HG03108 (cell line): ENCODE data around the gene CD34.
"Not testable (repeated sequence)": the region's sequence is repeated elsewhere in the genome, so short reads cannot be mapped to it uniquely, and the experiment has no call there.

Experiments
- ATAC-seq: cut with Tn5 transposase; IDR thresholded peaks from one replicate; pipeline ENCODE4 v1.9.1; 2021; ENCODE audit warnings: moderate library complexity; ENCODE audit not compliant: unreplicated experiment

The CD34 gene

DNA sequence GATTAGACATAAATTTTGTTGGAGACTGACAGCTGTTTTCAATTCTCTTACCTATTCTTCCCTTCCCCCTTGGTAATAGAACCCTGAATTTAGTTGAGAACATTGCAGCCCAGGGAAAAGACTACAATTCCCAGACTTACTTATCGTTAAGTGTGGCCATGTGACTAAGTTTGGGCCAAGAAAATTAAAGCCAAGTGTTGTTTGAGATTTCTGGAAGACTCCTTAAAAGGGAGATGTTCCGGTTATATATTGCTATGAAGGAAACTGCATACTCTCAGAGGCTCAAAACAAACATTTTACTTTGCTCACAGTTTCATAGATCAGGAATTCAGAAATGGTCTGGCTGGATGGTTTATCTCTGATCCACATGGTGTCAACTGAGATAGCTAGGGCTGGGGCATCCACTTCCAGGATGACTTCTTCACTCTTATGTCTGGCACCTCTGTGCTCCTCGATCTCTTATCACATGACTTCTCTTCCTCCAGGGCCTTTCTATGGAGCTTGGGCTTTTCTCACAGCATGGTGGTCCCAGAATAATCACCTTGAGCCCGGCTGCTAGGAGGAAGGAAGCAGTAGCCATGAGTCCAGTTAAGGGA, 22.4 kb upstream of the CD34 start:
- no peak for ATAC-seq

DNA sequence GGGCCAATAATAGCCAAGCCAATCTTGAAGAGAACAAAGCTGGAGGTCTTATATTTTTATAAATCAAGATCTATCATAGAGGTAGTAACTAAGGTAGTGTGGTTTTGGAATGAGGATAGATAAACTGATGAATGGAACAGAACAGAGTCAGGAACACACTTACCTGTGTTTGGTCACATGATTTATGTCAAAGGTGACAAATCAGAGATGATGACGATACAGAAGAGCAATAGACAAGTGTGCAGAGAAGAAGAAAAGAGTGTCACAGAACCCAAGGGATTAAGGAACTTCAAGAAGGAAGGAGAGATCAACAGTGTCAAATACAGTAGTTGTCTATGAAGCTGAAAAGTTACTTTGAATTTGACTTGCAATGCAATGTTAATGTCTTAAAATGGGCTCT, 16.1 kb upstream of the CD34 start:
- no peak for ATAC-seq

DNA sequence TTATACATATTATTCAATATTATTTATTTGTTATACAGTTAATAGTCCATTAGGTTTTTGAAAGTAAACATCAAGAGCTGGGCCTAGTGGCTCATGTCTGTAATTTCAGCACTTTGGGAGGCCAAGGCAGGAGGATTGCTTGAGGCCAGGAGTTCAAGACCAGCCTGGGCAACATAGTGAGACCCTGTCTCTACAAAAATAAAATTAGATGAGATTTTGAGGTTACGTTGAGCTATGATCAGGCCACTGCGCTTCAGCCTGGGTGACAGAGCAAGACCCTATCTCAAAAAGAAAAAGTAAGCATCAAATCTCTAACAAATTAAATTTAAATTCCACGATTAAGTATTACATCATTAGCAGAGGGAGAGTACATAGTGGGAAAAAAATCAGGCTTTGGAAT, 15.0 kb upstream of the CD34 start:
- not testable (repeated sequence) for ATAC-seq

DNA sequence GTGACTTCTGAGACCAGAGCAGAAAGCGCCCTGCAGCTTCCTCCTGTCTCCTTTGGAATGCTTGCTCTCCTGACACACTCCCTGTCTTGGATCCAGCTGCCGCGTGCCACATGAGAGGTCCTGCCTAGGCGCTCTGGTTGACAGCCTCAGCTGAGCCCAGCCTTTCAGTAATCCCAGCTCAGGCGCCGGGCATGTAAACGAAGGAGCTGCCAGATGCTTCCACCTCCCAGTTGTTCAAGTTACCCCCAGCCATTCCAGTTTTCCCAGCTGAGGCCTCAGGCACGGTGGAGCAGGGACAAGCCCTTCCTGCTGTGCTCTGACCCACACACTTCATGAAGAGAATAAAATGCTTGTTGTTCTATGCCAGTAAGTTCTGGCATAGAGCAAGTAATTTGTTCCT, 14.3 kb upstream of the CD34 start:
- ATAC-seq = no peak

DNA sequence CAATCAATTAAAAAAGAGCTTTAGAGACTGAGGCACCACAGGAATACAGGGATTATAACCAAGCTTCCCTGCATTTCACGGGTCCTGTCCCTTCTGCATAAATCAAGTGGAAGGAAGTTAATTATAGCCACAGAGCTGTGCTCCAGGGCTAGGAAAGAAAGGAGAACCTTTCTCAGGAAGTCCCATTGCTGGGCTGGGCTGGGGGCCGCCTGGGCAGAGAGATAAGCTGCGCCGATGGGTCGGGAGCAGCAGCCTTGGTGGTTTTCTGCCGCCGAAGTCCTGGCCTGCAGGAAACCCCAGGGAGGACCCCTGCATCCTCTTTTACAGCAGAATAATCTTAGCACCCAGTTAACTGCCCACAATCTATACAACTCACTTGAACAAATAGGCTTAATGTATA, 12.6 kb upstream of the CD34 start:
- ATAC-seq = no peak

DNA sequence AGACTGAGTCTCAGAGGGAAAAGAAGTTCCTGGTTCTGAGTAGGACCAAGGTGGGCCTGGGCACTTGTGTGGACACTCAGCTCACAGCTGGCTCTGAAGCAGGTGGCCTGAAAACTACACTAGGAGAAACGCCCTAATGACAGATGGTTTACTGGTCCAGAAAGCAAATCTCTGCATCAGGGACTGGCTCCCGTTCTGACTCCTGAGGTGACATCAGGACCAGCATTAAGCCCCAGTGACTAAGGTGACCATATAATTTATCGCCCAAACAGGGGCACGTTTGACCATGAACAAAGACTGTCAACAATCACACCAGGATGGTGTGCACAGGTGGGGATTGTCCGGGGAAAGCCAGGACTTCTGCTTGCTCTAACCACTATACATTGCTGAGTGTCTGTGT, 12.2 kb upstream of the CD34 start:
- no peak for ATAC-seq

DNA sequence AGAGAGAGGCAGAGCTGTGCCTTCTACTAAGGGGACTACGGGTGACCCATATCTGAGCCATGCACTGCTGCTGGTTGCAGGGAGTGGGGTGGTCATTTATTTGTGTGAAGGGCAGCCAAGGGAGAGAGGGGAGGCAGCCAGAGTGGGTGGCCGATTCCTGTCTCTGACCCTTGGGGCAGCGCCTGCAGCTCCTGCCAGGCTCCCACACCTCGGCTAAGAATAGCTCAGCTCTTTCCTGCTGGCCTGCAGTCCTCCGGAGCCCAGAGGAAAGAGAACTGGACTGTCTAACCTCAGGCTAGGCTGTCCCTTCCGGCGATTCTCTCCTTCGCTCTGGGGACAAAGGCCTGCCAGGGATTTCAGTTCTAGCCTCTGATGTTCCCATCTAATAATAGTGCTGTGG, 11.6 kb upstream of the CD34 start:
- no peak for ATAC-seq

DNA sequence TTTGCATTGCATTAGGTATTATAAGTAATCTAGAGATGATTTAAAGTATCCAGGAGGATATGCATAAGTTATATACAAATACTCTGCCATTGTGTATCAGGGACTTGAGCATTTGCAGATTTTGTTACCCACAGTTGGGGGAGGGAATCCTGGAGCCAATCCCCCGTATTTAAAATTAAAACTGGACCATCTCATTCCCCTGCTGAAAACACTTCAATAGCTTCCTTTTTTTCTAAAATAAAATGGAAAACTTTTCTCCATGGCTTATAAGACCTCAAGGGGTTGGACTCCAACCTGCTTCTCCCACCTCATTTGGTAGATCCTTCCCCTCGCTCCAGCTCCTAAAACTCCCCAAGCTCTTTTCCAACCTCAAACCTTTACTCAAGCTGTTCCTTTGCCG, 10.4 kb upstream of the CD34 start:
- no peak for ATAC-seq

DNA sequence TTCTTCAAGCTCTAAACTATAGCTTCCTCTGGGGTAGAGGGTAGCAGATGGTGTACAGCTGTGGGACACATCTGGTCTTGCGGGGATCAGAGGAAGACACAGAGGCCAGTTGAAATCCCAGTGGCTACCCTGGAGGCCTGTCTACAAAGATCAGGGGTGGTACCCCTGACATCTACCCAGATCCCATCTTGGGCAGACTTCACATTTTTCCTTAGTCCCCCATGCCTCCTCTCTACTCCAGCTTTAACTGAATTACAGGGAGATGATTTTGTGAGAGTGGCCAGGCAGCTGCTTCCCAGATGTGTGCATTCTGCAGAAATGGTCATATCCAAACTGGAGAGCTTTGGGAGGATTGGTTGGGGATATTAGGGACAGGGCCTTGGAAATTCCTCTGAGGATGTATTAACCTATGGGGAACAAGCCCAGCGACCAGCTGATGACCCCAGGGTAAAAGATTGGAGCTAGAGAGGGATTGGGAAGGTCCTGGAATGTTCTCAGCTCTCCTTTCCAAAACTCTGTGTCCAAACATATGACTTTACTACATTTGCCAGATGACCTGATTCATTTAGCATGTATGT, 9.6 kb upstream of the CD34 start:
- ATAC-seq = no peak

DNA sequence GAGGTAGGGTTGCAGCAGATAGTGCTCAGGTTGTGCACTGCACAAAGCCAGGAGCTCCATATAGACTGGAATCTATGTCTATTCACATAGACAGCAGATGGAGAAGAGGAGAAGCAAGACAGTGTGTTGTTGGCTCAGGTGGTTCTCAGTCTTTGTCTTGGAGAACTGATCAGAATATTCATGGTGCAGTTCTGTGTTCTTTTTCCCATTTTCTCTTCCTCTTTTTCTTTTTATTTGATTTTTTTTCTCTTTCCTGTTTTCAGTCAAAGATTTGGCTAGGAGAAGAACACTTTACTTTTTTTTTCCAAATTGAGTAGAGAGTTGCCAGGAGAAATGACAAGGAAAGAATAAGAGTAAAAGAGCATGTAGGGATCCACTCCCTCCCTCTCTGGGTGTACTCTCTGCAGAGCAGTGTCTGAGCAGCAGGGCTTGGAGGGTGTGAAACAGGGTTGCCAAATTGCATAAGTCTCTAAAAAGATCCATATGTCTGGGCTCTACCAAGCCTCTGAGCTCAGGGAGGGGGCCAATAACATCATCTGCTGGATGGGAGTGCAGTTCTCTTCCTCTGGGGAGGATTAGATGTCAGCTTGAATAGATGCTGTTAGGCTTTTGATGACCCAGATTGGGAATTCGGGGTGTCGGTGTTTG, 8.7 kb upstream of the CD34 start:
- ATAC-seq = no peak

DNA sequence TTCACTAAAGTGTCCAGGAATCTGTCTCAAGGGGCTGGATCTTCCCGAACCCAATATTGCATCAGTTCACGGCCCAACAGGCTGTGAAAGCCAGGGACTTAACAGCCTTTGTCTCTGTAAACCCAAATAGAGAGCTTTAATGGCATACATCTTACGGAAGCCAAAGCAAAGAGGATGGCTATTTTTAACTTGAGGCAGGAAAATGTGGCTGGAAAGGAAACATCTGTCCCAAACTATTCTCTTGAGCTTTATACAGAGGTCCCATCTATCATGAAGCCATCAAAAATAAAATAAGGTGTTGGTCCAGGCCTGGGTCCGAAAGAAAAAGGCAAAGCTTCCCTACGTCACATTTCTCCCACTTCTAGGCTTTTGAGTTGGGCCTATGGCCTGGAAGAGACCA, 7.7 kb upstream of the CD34 start:
- no peak for ATAC-seq

DNA sequence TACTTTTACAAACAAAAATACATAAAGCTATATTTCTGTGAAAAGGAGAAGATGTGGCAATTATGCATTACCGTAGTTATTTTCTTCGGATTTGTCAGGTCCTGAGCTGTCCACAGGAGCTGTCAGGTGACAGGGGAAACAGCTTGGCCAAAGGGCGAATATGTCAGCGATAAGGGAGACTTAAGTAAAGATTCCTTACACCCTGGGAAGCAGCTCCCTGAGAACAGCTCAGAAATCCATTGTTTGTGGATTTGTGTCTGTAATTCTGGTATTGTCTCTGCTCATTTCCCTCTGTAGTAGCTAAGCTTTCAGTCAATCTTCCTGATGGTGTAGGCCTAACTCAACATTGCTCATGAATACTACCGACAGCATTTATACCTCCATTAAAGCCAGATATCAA, 7.1 kb upstream of the CD34 start:
- no peak for ATAC-seq

DNA sequence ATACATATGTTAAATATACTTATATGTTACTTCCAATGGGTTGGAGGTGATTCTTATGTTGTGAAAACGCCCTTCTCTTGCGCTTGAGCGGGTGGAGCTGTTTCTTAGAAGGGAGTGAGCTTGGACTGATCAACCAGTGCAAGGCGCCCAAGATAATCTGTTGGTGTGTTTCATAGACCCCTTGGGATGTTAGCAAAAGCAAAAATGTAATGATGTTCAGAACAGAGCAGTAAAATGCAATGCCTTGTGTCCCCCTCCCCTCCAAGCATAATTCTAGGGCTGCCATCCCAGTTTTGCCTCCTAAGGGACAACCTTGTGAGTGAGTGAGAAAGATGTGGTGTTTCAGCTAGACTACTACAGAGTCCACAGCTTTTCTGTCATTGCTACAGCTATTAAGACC, 6.2 kb upstream of the CD34 start:
- no peak for ATAC-seq

DNA sequence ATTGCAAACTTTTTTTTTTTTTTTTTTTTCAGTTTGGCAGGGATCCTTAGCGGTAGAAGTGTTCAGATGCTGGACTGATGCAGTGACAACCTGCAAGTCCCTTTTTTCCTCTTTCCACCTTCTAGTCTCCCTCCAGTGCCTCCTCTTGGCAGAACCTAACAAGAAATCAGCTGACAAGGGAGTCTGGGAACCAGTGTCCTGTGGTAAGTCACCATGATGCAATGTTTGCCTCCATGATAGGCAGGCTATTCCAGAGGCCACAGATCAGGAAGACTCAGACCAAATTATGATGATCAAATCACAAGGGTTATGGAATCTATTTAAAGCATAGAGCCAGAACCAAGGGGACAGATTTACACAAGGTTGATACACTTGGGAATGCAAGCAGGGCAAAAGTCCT, 3.0 kb upstream of the CD34 start:
- ATAC-seq = no peak

DNA sequence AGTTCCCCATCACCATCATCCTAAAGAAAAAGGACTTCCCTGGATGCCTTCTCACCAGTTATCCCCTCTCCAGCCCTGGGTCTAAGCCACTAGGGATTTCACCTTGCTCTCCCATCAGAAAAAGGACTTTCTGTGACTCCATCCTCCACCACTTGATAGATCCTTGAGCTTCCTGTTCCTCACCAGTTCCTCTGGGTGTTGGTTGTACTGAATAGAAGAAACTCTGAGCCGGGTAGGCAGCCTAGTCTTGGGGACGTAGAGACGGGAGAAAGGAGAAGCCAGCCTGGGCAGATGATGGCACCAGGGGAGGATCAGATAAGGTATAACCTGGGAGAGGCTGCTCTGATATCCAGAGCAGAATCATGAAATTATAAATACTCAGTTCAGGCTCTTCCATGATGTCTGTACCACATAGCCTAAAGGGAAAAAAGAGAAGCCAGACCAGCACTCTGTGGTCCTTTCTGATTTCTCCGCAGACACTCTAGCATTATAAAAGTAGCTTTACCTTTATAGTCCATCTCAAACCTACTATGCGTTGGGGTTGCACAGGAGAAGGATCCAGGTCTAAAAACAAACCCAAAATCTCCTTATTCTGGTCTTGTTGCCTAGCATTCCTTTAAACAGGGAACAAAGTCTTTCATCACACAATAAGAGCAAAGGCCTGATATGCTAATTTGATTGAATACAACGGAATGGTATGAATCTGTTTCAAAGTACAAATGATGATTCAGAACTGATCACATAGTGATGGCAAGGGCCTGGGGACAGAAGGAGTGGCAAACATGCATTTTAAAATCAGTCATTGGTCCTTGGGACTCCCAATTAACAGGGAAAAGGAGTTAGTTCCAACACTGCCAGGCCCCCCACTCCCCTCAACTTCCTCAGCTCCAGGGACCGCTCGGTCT, 1.2 kb upstream of the CD34 start:
- no peak for ATAC-seq

DNA sequence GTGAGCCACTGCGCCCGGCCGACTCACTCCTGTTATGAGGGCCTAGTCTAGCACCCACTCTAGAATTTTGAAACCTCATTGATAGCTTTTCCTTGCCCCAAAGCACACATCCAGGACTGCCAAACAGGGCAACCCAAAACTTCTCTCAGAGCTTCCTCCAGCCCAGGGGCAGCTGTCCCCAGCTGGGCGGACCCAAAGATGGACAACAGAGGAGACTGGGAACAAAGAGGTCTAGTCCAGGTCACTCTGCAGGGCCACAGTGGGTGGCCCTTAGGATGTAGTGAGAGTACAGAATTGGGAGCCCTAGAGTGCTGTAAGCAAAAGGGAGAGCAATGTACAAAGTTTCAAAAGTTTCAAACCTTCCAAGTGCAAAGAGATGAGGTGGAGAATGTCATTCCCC, 1.2 kb downstream of the CD34 start:
- no peak for ATAC-seq

DNA sequence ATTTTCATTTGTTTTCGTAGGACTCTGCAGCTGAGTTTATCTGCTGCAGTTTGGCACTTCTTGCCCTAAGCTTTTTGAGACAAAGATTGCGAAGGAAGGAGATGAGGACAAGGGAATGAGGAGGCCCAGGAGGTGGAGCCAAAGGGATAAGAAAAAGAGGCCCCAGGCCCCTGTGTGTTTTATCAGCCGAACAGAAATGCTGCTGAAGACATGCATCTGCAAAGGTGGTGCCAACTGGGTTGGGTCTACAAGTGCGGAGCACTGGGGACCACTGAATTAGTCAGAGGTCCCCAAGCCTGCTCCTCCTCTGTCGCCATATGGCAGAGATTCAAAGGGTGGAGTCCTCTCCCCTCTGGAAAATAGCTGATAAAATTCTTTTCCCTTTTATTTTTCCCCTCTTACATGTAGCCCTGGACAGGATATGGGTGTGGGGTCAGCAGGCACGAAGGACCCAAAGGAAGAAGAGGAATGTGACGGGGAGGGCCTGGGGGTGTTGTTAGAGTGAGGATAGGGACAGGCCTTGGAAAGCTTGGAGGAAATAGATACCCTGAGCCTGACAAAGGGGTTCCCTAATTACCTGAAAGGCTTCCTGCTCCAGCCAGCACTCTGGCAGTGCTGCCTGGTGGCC, 2.7 kb downstream of the CD34 start:
- ATAC-seq = no peak

DNA sequence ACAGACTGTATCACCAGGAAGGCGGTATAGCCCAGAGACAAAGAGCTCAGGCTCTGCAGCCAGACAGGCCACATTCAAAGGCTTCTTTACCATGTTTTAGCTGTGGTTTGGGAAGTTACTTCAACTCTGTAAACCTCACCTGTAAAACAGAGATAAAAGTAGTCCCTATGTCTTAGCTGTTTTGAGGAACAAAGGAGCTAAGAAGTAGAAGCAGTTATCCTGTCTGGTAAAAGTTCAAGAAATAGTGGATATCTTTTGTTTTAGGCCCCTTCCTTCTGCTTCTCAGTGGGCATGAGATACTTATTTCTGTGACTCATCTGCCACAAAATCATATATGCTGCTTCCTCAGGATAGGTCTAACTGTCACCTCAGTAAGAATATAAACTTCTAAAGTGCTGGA, 6.5 kb downstream of the CD34 start:
- ATAC-seq = no peak

DNA sequence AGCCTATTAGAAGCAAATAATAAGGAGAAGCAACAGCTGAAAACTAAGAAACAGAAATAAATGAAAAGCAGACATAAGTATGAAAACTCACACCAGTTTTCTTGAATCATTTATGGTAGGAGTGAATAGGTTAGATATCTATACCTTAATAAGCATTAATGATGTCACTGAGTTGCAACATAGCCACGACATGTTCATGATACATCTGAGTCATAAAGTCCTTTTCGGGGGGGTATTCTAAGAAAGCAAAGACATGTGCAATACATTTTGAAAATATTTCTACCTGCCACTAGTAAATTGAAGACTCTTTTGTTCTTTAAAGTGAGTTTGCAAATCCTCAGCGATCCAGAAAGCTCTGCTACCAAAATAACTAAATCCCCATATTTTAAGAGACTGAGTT, 7.2 kb downstream of the CD34 start:
- no peak for ATAC-seq

DNA sequence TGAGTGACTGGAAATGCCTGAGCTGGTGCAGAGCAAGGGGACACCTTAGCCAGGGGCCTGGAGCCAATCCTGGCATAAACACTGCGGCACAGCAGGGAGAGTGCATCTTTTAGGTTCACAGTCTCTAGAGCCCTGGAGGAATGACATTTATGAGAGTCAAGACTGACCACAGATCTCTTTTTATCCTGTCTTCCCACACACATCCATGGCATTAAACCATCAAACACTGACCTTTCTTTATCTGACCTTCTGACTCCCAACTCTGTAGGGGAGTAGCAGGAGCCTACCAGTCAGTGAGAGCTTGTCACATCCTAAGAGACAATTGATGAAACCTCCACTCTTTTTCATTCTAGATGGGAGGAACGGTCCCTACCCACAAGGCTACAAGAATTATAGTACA, 7.9 kb downstream of the CD34 start:
- no peak for ATAC-seq

DNA sequence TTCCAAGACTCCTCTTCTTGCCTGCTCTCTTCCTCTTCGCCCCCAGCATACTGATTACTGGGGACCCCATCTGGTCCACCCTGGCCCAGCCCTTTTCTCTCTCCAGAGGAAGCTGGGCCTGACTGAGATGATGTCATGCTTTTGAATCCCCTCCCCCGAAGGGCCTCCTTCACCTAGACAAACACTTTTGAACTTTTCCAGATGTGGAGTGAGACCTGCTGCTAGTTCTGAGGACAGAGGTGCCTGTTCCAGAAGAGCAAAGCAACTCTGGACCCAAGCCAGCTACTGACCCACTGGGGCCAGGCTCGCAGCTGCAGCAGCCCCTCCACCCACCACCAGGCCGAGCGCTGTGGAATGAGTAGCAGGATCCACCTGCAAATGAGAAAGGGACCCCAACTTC, 8.4 kb downstream of the CD34 start:
- no peak for ATAC-seq
